ENCODE measurements around the gene PFKFB4.
"Not testable (repeated sequence)": the region's sequence is repeated elsewhere in the genome, so short reads cannot be mapped to it uniquely, and the experiment has no call there.

PFKFB4 gene

GRCh38 chr3:48558493-48559134 is 2.0 kb upstream of the PFKFB4 start:
- DNase-seq, result peak; percentile 32

GRCh38 chr3:48555949-48556795 is 431 bp downstream of the PFKFB4 start:
- no peak for DNase-seq

- no peak for DNase-seq
Measured at GRCh38 chr3:48555231-48555948, 1.2 kb downstream of the PFKFB4 start.

- no peak for DNase-seq
Measured at GRCh38 chr3:48553886-48554845, 2.4 kb downstream of the PFKFB4 start.

DNA sequence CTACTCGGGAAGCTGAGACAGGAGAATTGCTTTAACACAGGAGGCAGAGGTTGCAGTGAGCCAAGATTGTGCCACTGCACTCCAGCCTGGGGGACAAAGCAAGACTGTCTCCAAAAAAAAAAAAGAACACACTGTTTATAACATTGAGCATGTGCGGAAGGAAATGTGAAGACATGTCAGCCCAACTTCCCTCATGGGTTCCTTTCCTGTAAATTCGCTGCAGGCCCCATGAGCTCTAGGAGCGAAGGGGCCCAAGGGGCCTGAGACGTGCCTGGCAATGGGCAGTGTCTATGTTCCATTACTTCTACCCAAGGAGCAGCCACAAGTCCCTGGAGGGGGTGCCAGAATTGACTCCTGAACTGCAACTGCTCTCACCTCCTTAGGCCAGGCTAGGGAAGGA is 3.2 kb downstream of the PFKFB4 start:
- no peak for DNase-seq

GRCh38 chr3:48552111-48552951 is 4.3 kb downstream of the PFKFB4 start:
- no peak for DNase-seq

- DNase-seq, result not testable (repeated sequence)
Measured at GRCh38 chr3:48551651-48552050, 5.0 kb downstream of the PFKFB4 start.

GRCh38 chr3:48548729-48549705 is 7.6 kb downstream of the PFKFB4 start:
- DNase-seq, result peak; percentile 87

- DNase-seq, result no peak
Measured at GRCh38 chr3:48548126-48548525, 8.5 kb downstream of the PFKFB4 start.

- DNase-seq, result peak; percentile 26
Measured at GRCh38 chr3:48546203-48546829, 10.3 kb downstream of the PFKFB4 start.

GRCh38 chr3:48544141-48544540 is 12.5 kb downstream of the PFKFB4 start:
- DNase-seq, result no peak

DNA sequence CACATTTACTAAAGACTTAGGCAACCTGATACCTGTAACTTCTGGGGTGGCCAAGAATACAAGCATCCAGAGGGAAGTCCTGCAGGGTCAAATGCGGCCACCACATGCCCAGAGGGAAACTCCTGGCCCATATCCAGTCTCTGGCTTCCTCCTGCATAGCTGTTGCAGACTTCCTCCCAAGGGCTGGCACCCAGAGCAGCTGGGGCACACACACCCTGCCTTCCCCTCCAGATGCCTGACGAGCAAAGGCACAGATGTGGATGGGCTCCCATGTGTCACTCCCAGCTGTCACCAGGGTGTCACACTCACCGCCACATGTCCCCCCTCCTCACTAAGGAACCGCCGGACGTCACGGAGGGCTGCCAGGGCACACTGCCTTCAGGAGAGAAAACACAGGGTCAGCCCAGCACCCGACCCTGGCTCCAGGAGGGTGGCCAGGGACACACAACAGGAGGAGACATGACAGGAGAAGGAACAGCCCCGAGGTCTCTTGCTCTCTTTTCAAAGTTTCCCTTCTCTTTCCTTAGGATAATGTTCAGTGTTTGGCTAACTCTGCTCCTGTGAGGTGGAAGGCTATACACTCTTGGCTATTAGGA is 13.2 kb downstream of the PFKFB4 start:
- no peak for DNase-seq

DNA sequence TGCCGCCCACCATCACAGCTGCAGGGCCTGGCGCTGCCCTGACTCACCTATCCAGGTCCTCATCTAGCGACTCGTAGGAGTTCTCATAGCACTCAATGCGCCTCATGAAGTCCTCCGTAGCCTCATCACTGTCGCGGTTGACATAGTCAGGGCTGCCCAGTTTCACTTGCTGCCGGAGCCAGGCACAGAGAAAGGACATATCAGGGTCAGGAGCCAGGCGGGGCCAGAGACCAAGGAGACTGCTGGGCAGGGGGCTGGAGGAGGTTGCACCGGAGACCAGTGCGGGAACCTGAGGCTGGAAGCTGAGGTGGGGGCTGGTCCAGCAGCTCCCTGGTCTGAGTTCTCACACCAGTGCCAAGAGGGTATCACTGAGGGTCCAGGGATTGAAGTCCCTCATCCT is 18.2 kb downstream of the PFKFB4 start:
- DNase-seq, result no peak

- no peak for DNase-seq
Measured at GRCh38 chr3:48536785-48537184, 19.8 kb downstream of the PFKFB4 start.

DNA sequence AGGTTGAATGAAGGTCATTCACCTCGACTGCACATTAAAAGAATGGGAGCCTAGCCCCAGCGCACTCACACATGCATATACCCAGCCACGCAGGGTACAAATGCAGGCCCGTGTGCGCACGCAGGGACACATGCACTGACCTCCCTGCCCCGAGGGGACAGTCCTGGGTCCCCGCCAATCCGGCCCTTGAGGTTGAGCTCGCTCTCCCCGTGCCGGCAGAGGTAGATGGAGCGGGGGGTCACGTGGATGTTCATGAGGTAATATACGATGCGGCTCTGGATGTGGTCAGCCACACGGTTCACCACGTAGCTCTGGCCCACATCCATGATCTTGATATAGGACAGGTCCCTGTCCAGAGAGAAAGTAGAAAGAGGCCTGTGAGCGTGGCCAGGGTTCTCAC is 20.5 kb downstream of the PFKFB4 start:
- no peak for DNase-seq

DNA sequence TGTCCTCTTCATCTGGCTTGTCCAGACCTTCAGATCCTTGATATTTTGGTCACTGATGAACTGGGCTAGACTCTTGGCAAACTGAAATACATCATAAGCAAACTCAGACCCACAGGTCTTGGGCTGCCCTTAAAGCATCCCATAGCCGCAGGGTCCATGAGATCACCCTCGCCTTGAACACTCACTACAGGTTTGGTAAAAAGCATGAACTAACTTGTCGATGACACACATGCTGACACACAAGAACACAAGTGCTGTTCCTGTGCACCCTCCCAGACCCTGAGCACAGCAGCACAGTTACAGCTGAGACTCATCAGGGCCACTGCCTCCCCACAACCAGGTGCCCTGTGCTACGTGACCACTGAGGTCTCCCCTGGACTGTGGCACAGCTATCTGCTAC is 21.0 kb downstream of the PFKFB4 start:
- no peak for DNase-seq

- DNase-seq, result no peak
Measured at GRCh38 chr3:48532977-48533337, 23.6 kb downstream of the PFKFB4 start.

DNA sequence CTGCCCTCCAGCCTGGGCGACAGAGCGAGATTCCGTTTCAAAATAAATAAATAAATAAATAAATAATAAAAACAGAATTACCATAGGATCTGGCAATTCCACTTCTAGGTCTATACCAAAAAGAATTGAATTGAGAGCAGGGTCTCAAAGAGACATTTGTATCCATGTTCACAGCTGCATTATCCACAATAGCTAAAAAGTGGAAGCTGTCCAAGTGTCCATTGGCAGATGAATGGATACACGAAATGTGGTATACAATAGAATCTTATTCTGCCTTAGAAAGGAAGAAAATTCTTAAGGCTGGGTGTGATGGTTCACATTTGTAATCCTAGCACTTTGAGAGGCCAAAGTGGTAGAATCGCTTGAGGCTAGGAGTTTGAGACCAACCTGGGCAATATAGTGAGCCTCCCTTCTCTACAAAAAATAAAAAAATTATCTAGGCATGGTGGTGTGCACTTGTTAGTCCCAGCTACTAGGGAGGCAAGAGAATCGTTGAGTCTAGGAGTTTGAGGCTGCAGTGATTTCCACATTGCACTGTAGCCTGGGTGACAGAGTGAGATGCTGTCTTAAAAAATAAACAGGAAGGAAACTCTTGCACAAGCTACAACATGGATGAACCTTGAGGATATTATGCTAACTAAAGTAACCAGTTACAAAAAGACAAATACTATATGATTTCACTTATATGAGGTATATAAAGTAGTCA is 24.2 kb downstream of the PFKFB4 start:
- no peak for DNase-seq

GRCh38 chr3:48530701-48531100 is 25.9 kb downstream of the PFKFB4 start:
- DNase-seq, result not testable (repeated sequence)

Data from CD4-positive, alpha-beta T cell treated with Interleukin-17A for 1 hour (primary cell).